ENCODE measurements around the gene GPR132. TPM values are rescaled to one million over a fixed set of nuclear protein-coding genes. Genes with fewer than 3 reads are reported as not detected.
A peak's percentile ranks its signal among the peaks of the same experiment; 100 is the strongest.
"Not testable (repeated sequence)": the region's sequence is repeated elsewhere in the genome, so short reads cannot be mapped to it uniquely, and the experiment has no call there.

GPR132 gene
- total RNA-seq (ENCODE audit: low replicate concordance): 0.24 and 0.33 TPM in 2 replicates
- long read RNA-seq: 0 reads

- Mint-ChIP-seq H3K4me1 (ENCODE audit: unreplicated experiment) (no peaks in the 10 kb centered on the region), H3K4me3 (no peak within 1 kb of the TSS), H3K36me3 (no peaks in the 10 kb centered on the region), H3K27me3 (no peaks in the 10 kb centered on the region), H3K27ac (peak within 1 kb of the TSS; percentile 39), H3K9me3 (no peaks in the 10 kb centered on the region)
- TF ChIP-seq, protein P1, sequence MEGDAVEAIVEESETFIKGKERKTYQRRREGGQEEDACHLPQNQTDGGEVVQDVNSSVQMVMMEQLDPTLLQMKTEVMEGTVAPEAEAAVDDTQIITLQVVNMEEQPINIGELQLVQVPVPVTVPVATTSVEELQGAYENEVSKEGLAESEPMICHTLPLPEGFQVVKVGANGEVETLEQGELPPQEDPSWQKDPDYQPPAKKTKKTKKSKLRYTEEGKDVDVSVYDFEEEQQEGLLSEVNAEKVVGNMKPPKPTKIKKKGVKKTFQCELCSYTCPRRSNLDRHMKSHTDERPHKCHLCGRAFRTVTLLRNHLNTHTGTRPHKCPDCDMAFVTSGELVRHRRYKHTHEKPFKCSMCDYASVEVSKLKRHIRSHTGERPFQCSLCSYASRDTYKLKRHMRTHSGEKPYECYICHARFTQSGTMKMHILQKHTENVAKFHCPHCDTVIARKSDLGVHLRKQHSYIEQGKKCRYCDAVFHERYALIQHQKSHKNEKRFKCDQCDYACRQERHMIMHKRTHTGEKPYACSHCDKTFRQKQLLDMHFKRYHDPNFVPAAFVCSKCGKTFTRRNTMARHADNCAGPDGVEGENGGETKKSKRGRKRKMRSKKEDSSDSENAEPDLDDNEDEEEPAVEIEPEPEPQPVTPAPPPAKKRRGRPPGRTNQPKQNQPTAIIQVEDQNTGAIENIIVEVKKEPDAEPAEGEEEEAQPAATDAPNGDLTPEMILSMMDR (conservative IDR thresholded peaks at IDR 0.05): no peak
- no peak for DNase-seq (ENCODE audit: extremely low spot score, unreplicated experiment)
Measured at GRCh38 chr14:105065280-105066228, at the start of gene GPR132. GPR132 (minus strand) TSS chr14:105065430; CDS start chr14:105055420, 10,010 bp downstream.

DNA sequence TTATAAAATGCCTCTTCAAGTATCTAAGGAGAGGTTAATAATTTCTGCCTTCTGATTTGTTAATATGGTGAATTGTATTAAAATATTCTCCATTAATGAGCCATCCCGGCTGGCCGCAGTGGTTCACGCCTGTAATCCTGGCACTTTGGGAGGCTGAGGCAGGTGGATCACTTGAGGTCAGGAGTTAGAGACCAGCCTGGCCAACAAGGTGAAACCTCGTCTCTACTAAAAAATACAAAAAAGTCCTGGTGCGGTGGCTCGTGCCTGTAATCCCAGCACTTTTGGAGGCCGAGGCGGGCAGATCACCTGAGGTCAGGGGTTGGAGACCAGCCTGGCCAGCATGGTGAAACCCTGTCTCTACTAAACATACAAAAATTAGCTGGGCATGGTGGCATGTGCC is 44.0 kb upstream of the GPR132 start:
- H3K4me1 Mint-ChIP-seq (ENCODE audit: unreplicated experiment); H3K9me3 Mint-ChIP-seq: not testable (repeated sequence)

GRCh38 chr14:105108516-105108864 is 43.3 kb upstream of the GPR132 start:
- Mint-ChIP-seq H3K4me3 (no peak overlapping the region), H3K27ac (no peak overlapping the region), H3K4me1 (ENCODE audit: unreplicated experiment) (no peaks in the 10 kb centered on the region), H3K9me3 (peaks cover 7% of the 10 kb centered on the region), H3K36me3 (no peaks in the 10 kb centered on the region), H3K27me3 (peaks cover 18% of the 10 kb centered on the region)
- no peak for DNase-seq (ENCODE audit: extremely low spot score, unreplicated experiment)
- TF ChIP-seq, protein P1 (conservative IDR thresholded peaks at IDR 0.05): no peak

More for the DNA sequence above, 44.0 kb upstream of the GPR132 start:
- H3K27me3 Mint-ChIP-seq: peaks cover 18% of the 10 kb centered on the region
- not testable (repeated sequence) for H3K36me3 Mint-ChIP-seq, H3K27ac Mint-ChIP-seq, H3K4me3 Mint-ChIP-seq
- peak; percentile 29 for DNase-seq (ENCODE audit: extremely low spot score, unreplicated experiment)

DNA sequence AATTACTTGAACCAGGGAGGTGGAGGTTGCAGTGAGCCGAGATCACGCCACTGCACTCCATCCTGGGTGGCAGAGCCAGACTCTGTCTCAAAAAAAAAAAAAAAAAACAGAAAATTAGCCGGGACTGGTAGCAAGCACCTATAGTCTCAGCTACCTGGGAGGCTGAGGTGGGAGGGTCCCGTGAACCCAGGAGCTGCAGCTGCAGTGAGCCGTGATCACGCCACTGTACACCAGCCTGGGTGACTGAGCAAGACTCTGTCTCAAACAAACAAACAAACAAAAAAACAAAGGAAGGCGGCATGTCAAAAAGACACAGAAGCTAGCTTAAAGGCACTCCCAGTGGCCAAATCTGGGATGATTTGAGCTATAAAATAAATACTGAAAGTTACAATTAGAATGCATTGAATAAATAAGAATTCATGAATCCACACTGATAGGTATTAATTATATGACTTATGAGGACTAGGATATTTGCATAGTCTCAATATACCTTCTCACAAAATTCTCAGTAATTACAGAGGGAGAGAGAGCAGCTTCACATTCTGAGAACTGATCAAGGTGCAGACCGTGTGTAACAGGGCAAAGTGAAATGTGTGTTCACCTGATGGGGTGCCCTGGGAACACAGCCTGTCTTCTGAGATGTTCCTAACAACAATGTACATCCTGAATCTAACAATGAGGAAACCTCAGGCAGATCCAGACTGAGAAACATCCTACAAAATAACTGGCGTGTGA is 42.7 kb upstream of the GPR132 start:
- DNase-seq (ENCODE audit: extremely low spot score, unreplicated experiment): no peak
- no peaks in the 10 kb centered on the region for H3K4me1 Mint-ChIP-seq (ENCODE audit: unreplicated experiment)
- no peak overlapping the region for H3K4me3 Mint-ChIP-seq
- H3K27me3 Mint-ChIP-seq: peaks cover 18% of the 10 kb centered on the region
- no peaks in the 10 kb centered on the region for H3K36me3 Mint-ChIP-seq
- TF ChIP-seq, protein P1 (conservative IDR thresholded peaks at IDR 0.05): no peak
- H3K27ac Mint-ChIP-seq: no peak overlapping the region
- peaks cover 7% of the 10 kb centered on the region for H3K9me3 Mint-ChIP-seq

- Mint-ChIP-seq H3K4me3 (no peak overlapping the region), H3K4me1 (ENCODE audit: unreplicated experiment) (no peaks in the 10 kb centered on the region), H3K9me3 (peaks cover 7% of the 10 kb centered on the region), H3K27ac (no peak overlapping the region), H3K27me3 (peaks cover 18% of the 10 kb centered on the region), H3K36me3 (no peaks in the 10 kb centered on the region)
- no peak for DNase-seq (ENCODE audit: extremely low spot score, unreplicated experiment)
- TF ChIP-seq, protein P1 (conservative IDR thresholded peaks at IDR 0.05): no peak
Measured at GRCh38 chr14:105107351-105107750, 42.1 kb upstream of the GPR132 start.

DNA sequence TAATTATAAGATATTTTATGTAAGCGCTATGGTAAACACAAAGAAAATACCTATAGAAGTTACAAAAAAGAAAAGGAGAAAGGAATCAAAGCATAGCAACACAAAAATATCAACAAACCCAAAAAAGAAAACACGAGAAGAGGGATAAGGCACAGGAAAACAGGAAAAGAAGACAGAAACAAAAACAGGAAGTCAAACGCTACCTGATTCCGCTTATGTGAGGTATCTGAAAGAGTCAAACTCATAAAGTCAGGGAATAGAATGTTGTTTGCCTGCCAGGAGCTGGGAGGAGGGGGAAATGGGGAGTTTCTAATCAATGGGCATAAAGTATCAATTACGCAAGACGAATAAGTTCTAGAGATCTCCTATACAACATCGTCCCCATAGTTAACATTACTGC is 39.9 kb upstream of the GPR132 start:
- no peak for DNase-seq (ENCODE audit: extremely low spot score, unreplicated experiment)
- Mint-ChIP-seq H3K27ac (no peak overlapping the region), H3K4me3 (no peak overlapping the region), H3K4me1 (ENCODE audit: unreplicated experiment) (no peaks in the 10 kb centered on the region), H3K27me3 (peaks cover 18% of the 10 kb centered on the region), H3K9me3 (peaks cover 7% of the 10 kb centered on the region), H3K36me3 (no peaks in the 10 kb centered on the region)
- TF ChIP-seq, protein P1 (conservative IDR thresholded peaks at IDR 0.05): no peak

All from type B pancreatic cell (in vitro differentiated cells).